Gastrocnemius medialis (tissue), 4 donors: ENCODE measurements around the gene SMAD9.

Experiments
- POLR2A ChIP-seq, 2 donors: fragments of 450-650 bp; IDR thresholded peaks; one replicate each; pipeline ENCODE4 v1.6.1; 2017; ENCODE audit warnings: antibody characterized with exemption in 2 of 2, mild to moderate bottlenecking in 2 of 2, moderate library complexity in 2 of 2
- TF ChIP-seq, protein P1 (sequence below), 5 experiments: fragments of 450-650 bp in 3 of 5; fragments of 200-600 bp in 2 of 5; sonication (generic) in 2 of 5; IDR thresholded peaks in 4 of 5; conservative IDR thresholded peaks in 1 of 5; 1 replicate in 4 of 5; 2 replicates in 1 of 5; pipeline ENCODE4 v1.5.1; 2016 to 2019; ENCODE audit warnings: antibody characterized with exemption in 5 of 5, mild to moderate bottlenecking in 3 of 5, moderate library complexity in 3 of 5

DNA sequence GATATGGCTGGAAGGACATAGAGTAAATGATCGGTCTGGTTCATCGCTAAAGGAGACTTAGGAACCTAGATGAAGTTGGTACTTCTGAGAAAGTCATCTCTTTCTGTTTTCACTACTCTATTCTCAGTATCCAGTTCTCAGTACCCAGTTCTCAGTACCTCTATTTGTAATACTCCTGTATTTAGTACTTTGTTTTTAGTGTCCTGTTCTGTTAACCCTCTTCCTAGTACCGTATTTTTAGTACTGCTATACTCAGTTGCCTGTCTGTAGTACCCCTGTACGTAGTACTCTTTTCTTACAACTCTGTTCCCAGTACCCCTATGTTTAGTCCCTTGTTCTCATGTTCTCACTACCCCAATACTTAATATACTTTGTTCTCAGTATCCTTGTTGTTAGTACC is 99.8 kb downstream of the SMAD9 start:
- TF ChIP-seq, protein P1, sequence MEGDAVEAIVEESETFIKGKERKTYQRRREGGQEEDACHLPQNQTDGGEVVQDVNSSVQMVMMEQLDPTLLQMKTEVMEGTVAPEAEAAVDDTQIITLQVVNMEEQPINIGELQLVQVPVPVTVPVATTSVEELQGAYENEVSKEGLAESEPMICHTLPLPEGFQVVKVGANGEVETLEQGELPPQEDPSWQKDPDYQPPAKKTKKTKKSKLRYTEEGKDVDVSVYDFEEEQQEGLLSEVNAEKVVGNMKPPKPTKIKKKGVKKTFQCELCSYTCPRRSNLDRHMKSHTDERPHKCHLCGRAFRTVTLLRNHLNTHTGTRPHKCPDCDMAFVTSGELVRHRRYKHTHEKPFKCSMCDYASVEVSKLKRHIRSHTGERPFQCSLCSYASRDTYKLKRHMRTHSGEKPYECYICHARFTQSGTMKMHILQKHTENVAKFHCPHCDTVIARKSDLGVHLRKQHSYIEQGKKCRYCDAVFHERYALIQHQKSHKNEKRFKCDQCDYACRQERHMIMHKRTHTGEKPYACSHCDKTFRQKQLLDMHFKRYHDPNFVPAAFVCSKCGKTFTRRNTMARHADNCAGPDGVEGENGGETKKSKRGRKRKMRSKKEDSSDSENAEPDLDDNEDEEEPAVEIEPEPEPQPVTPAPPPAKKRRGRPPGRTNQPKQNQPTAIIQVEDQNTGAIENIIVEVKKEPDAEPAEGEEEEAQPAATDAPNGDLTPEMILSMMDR (IDR thresholded peaks at IDR 0.05 in 4 of 5, conservative IDR thresholded peaks at IDR 0.05 in 1 of 5), result no peak
- no peak for TF ChIP-seq POLR2A (IDR thresholded peaks at IDR 0.05)
